Measurements from ENCODE around the gene EDDM3A. TPM values are rescaled to one million over a fixed set of nuclear protein-coding genes. Genes with fewer than 3 reads are reported as not detected.
"Not testable (repeated sequence)": the region's sequence is repeated elsewhere in the genome, so short reads cannot be mapped to it uniquely, and the experiment has no call there.

Gene EDDM3A
- total RNA-seq, 1 donor = not detected

GRCh38 chr14:20746566-20746965 is 879 bp downstream of the EDDM3A start:
- H3K4me3 ChIP-seq (ENCODE audit: low read depth, low read length) = no peak overlapping the region
- TF ChIP-seq CTCF (IDR thresholded peaks at IDR 0.05; ENCODE audit: insufficient read depth, low read length) = no peak
- no peak for DNase-seq (ENCODE audit: low read depth)

GRCh38 chr14:20748439-20748838 is 2.8 kb downstream of the EDDM3A start:
- no peak overlapping the region for H3K4me3 ChIP-seq (ENCODE audit: low read depth, low read length)
- no peak for DNase-seq (ENCODE audit: low read depth)
- no peak for TF ChIP-seq CTCF (IDR thresholded peaks at IDR 0.05; ENCODE audit: insufficient read depth, low read length)

- no peak overlapping the region for H3K4me3 ChIP-seq (ENCODE audit: low read depth, low read length)
- no peak for TF ChIP-seq CTCF (IDR thresholded peaks at IDR 0.05; ENCODE audit: insufficient read depth, low read length)
- DNase-seq (ENCODE audit: low read depth) = no peak
Observed at GRCh38 chr14:20750194-20750593, 4.5 kb downstream of the EDDM3A start.

- no peak for TF ChIP-seq CTCF (IDR thresholded peaks at IDR 0.05; ENCODE audit: insufficient read depth, low read length)
- no peak for DNase-seq (ENCODE audit: low read depth)
- no peak overlapping the region for H3K4me3 ChIP-seq (ENCODE audit: low read depth, low read length)
Observed at GRCh38 chr14:20751963-20752562, 6.4 kb downstream of the EDDM3A start.

- TF ChIP-seq CTCF (IDR thresholded peaks at IDR 0.05; ENCODE audit: insufficient read depth, low read length) = no peak
- no peak overlapping the region for H3K4me3 ChIP-seq (ENCODE audit: low read depth, low read length)
- no peak for DNase-seq (ENCODE audit: low read depth)
Observed at GRCh38 chr14:20754308-20754707, 8.6 kb downstream of the EDDM3A start.

- TF ChIP-seq CTCF (IDR thresholded peaks at IDR 0.05; ENCODE audit: insufficient read depth, low read length) = no peak
- no peak for DNase-seq (ENCODE audit: low read depth)
- no peak overlapping the region for H3K4me3 ChIP-seq (ENCODE audit: low read depth, low read length)
Observed at GRCh38 chr14:20755037-20755436, 9.3 kb downstream of the EDDM3A start.

GRCh38 chr14:20757965-20758364 is 12.3 kb downstream of the EDDM3A start:
- TF ChIP-seq CTCF (IDR thresholded peaks at IDR 0.05; ENCODE audit: insufficient read depth, low read length) = no peak
- no peak for DNase-seq (ENCODE audit: low read depth)
- H3K4me3 ChIP-seq (ENCODE audit: low read depth, low read length) = no peak overlapping the region

- not testable (repeated sequence) for H3K4me3 ChIP-seq (ENCODE audit: low read depth, low read length); DNase-seq (ENCODE audit: low read depth)
Observed at GRCh38 chr14:20759465-20759864, 13.8 kb downstream of the EDDM3A start.
